ENCODE results near the gene C3orf22.

GRCh38 chr3:126546013-126546412 is 12.7 kb downstream of the C3orf22 start:
- no peak for TF ChIP-seq CTCF (IDR thresholded peaks at IDR 0.05; ENCODE audit: poor library complexity, severe bottlenecking)
- no peak for TF ChIP-seq EP300 (conservative IDR thresholded peaks at IDR 0.05; ENCODE audit: poor library complexity, severe bottlenecking)
- TF ChIP-seq EZH2 (IDR thresholded peaks at IDR 0.05; ENCODE audit: borderline replicate concordance, insufficient read depth, low read length, poor library complexity, severe bottlenecking), result no peak
- TF ChIP-seq MXI1 (conservative IDR thresholded peaks at IDR 0.05; ENCODE audit: poor library complexity, severe bottlenecking), result no peak
- no peak for TF ChIP-seq SMC3 (conservative IDR thresholded peaks at IDR 0.05; ENCODE audit: poor library complexity)
- no peak for TF ChIP-seq POLR2AphosphoS5 (IDR thresholded peaks at IDR 0.05)
- TF ChIP-seq TAF1 (IDR thresholded peaks at IDR 0.05; ENCODE audit: low read depth), result no peak

All from neural cell (in vitro differentiated cells).